ENCODE results near the gene FKRP. TPM values are rescaled to one million over a fixed set of nuclear protein-coding genes. Genes with fewer than 3 reads are reported as not detected.

FKRP gene
- polyA plus RNA-seq, 1 donor (not counting 4 experiments of a cell fraction or from before 2014, with no cell fraction given), result 6.1 TPM

DNA sequence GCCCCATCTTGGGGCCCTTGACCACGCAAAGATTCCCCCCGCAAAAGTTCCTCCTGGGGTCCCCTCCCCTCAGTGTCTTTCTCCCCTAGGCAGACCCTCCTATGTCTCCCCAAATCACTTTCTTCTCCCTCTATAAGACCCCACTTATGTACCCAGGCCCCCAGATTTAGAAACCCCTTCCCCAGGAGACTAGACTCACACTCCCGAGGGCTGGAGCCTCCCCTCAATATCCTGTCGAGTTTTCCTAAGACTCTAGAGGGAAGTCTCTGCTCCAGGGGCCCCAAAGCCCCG is 41.1 kb downstream of the FKRP start:
- peak overlapping the region; percentile 95 for H3K27ac ChIP-seq (ENCODE audit: control insufficient read depth, insufficient read depth, low read length)
- H3K4me1 ChIP-seq (ENCODE audit: control insufficient read depth, extremely low read depth, insufficient read depth, low read length), result peaks cover 17% of the 10 kb centered on the region
- H4K20me1 ChIP-seq (ENCODE audit: control insufficient read depth, extremely low read depth, insufficient read depth, low read length), result no peaks in the 10 kb centered on the region
- dilution Hi-C loops (cut with MboI; ENCODE audit: extremely low pct_ligation_motif_present, low sequenced_read_pairs), result no loop called here
- no peaks in the 10 kb centered on the region for H3K9me3 ChIP-seq (ENCODE audit: control insufficient read depth, low read depth, low read length)
- H3K27me3 ChIP-seq (ENCODE audit: control insufficient read depth, extremely low read depth, insufficient read depth, low read length), result no peaks in the 10 kb centered on the region
- H3K36me3 ChIP-seq (ENCODE audit: control insufficient read depth in 2 of 2, extremely low read depth in 1 of 2, insufficient read depth in 2 of 2, low read length in 2 of 2), result peaks cover 8 to 37% of the 10 kb centered on the region in 2 experiments
- TF ChIP-seq EZH2 (IDR thresholded peaks at IDR 0.05; ENCODE audit: low read length), result no peak
- TF ChIP-seq, protein P1, sequence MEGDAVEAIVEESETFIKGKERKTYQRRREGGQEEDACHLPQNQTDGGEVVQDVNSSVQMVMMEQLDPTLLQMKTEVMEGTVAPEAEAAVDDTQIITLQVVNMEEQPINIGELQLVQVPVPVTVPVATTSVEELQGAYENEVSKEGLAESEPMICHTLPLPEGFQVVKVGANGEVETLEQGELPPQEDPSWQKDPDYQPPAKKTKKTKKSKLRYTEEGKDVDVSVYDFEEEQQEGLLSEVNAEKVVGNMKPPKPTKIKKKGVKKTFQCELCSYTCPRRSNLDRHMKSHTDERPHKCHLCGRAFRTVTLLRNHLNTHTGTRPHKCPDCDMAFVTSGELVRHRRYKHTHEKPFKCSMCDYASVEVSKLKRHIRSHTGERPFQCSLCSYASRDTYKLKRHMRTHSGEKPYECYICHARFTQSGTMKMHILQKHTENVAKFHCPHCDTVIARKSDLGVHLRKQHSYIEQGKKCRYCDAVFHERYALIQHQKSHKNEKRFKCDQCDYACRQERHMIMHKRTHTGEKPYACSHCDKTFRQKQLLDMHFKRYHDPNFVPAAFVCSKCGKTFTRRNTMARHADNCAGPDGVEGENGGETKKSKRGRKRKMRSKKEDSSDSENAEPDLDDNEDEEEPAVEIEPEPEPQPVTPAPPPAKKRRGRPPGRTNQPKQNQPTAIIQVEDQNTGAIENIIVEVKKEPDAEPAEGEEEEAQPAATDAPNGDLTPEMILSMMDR (optimal IDR thresholded peaks at IDR 0.05 in 1 of 3, IDR thresholded peaks at IDR 0.05 in 1 of 3, conservative IDR thresholded peaks at IDR 0.05 in 1 of 3; ENCODE audit: extremely low read depth in 1 of 3, insufficient read depth in 2 of 3, low read length in 3 of 3), result no peak
- H3K9me1 ChIP-seq (ENCODE audit: control insufficient read depth, extremely low read depth, insufficient read depth, low read length), result no peaks in the 10 kb centered on the region
- DNase-seq (ENCODE audit: low read depth, low spot score) (no peak), FAIRE-seq (no peak)
- peaks cover 62% of the 10 kb centered on the region for H3K79me2 ChIP-seq (ENCODE audit: control insufficient read depth, insufficient read depth, low read length)
- H3K9ac ChIP-seq (ENCODE audit: control insufficient read depth, extremely low read depth, insufficient read depth, low read length), result peak overlapping the region; percentile 93
- H3K4me2 ChIP-seq (ENCODE audit: control insufficient read depth, extremely low read depth, insufficient read depth, low read depth, low read length), result peak overlapping the region; percentile 87
- no peak overlapping the region for H2AFZ ChIP-seq (ENCODE audit: control insufficient read depth, low read length)
- peak overlapping the region; percentile 92 to 99 (median 92) for H3K4me3 ChIP-seq (ENCODE audit: control insufficient read depth in 2 of 3, extremely low read depth in 1 of 3, insufficient read depth in 2 of 3, low read depth in 1 of 3, low read length in 3 of 3)

DNA sequence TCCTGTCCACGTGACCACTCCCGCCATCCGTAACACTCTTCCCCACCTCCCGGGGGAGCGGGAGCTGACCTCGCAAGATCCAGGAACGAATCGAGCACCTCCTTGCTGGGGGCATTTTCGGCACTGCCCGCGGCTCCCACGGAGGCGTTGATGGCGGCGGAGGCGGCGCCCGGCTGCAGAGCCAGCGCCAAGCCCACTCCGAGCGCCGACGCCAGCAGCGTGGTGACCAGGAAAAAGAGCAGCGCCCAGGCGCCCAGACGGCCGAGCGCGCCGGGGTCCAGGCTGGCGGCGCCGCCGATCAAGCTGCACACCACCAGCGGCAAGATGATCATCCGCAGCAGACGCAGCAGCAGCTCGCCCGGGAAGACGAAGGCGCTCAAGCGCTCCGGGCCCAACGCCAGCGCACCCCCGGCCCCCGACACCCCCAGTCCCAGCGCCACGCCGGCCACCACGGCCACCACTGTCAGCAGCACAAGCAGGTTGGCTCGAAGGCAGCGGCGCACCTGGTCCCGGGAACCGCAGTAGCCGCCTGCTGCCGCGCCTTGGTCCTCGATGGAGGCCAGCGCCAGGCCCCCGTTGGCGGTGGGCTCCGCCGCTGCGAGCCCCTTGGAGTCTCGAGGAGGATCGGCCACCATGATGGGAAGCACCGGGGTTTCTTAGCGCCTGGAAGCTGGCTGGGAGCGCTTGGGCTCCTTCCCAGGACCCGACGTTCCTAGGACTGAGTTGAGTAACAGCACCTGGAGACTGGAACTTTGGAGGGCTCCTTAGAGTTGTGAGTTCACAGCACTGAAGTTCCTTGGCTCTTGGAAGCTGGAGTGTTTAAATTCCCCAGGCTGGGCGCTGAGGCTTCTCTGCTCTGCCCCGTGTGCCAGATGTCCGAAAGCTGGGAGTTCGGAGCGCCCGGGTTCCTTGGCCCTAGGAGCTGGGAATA is 41.7 kb downstream of the FKRP start:
- H4K20me1 ChIP-seq (ENCODE audit: control insufficient read depth, extremely low read depth, insufficient read depth, low read length), result no peaks in the 10 kb centered on the region
- peaks cover 22% of the 10 kb centered on the region for H3K4me1 ChIP-seq (ENCODE audit: control insufficient read depth, extremely low read depth, insufficient read depth, low read length)
- no peaks in the 10 kb centered on the region for H3K27me3 ChIP-seq (ENCODE audit: control insufficient read depth, extremely low read depth, insufficient read depth, low read length)
- dilution Hi-C loops (cut with MboI; ENCODE audit: extremely low pct_ligation_motif_present, low sequenced_read_pairs), result no loop called here
- DNase-seq (ENCODE audit: low read depth, low spot score) (no peak), FAIRE-seq (no peak)
- peak overlapping the region; percentile 92 to 99 (median 92) for H3K4me3 ChIP-seq (ENCODE audit: control insufficient read depth in 2 of 3, extremely low read depth in 1 of 3, insufficient read depth in 2 of 3, low read depth in 1 of 3, low read length in 3 of 3)
- peak overlapping the region; percentile 93 for H3K9ac ChIP-seq (ENCODE audit: control insufficient read depth, extremely low read depth, insufficient read depth, low read length)
- H3K9me1 ChIP-seq (ENCODE audit: control insufficient read depth, extremely low read depth, insufficient read depth, low read length), result no peaks in the 10 kb centered on the region
- no peaks in the 10 kb centered on the region for H3K9me3 ChIP-seq (ENCODE audit: control insufficient read depth, low read depth, low read length)
- peak overlapping the region; percentile 87 for H3K4me2 ChIP-seq (ENCODE audit: control insufficient read depth, extremely low read depth, insufficient read depth, low read depth, low read length)
- H2AFZ ChIP-seq (ENCODE audit: control insufficient read depth, low read length), result no peak overlapping the region
- H3K36me3 ChIP-seq (ENCODE audit: control insufficient read depth in 2 of 2, extremely low read depth in 1 of 2, insufficient read depth in 2 of 2, low read length in 2 of 2), result peaks cover 4 to 32% of the 10 kb centered on the region in 2 experiments
- peaks cover 56% of the 10 kb centered on the region for H3K79me2 ChIP-seq (ENCODE audit: control insufficient read depth, insufficient read depth, low read length)
- peak overlapping the region; percentile 95 for H3K27ac ChIP-seq (ENCODE audit: control insufficient read depth, insufficient read depth, low read length)
- TF ChIP-seq EZH2 (IDR thresholded peaks at IDR 0.05; ENCODE audit: low read length), result no peak
- TF ChIP-seq, protein P1 (optimal IDR thresholded peaks at IDR 0.05 in 1 of 3, IDR thresholded peaks at IDR 0.05 in 1 of 3, conservative IDR thresholded peaks at IDR 0.05 in 1 of 3; ENCODE audit: extremely low read depth in 1 of 3, insufficient read depth in 2 of 3, low read length in 3 of 3), result no peak
